Large intestine (tissue), 3 donors: ENCODE data around the gene HTR3D. TPM values are rescaled to one million over a fixed set of nuclear protein-coding genes. Genes with fewer than 3 reads are reported as not detected.
"Not testable (repeated sequence)": the region's sequence is repeated elsewhere in the genome, so short reads cannot be mapped to it uniquely, and the experiment has no call there.

Experiments
- DNase-seq, 2 donors: peaks; one replicate each; pipeline versions ENCODE4 v3.0.0 to v3.0.0-alpha.2; 2013
- H3K27ac ChIP-seq: one replicate; pipeline ENCODE4 v1.5.1; 2013; ENCODE audit warnings: low read length
- H3K27me3 ChIP-seq: 2 replicates; pipeline ENCODE4 v1.6.1; 2013; ENCODE audit warnings: low read length; ENCODE audit not compliant: control insufficient read depth, insufficient read depth
- H3K36me3 ChIP-seq: 2 replicates; pipeline ENCODE4 v1.6.1; 2013; ENCODE audit warnings: low read length; ENCODE audit not compliant: control insufficient read depth, insufficient read depth
- H3K4me1 ChIP-seq: one replicate; pipeline ENCODE4 v1.6.1; 2013; ENCODE audit warnings: low read length; ENCODE audit not compliant: control insufficient read depth, insufficient read depth
- H3K4me3 ChIP-seq: one replicate; pipeline ENCODE4 v1.5.1; 2013; ENCODE audit warnings: low read length
- H3K9me3 ChIP-seq: one replicate; pipeline ENCODE4 v1.6.1; 2013; ENCODE audit warnings: mild to moderate bottlenecking, low read depth, low read length, moderate library complexity; ENCODE audit not compliant: control insufficient read depth
- WGBS: methylation state at CpG from one replicate; pipeline ENCODE4 v1.1.5; 2013; ENCODE audit warnings: low lambda C conversion rate; ENCODE audit not compliant: insufficient coverage; 5-methylcytosine and 5-hydroxymethylcytosine counted together
- polyA plus RNA-seq: library from polyadenylated mRNA; unstranded; fragments of 120-200 nt; gene quantifications from one replicate; pipeline ENCODE4 v1.2.1, GENCODE V29; 2013

The HTR3D gene
- polyA plus RNA-seq, 1 donor = not detected

- Histone ChIP-seq H3K36me3 (no peaks in the 10 kb centered on the region), H3K9me3 (no peaks in the 10 kb centered on the region), H3K27me3 (peaks cover 2% of the 10 kb centered on the region), H3K4me3 (peak overlapping the region; percentile 78), H3K4me1 (peaks cover 3% of the 10 kb centered on the region), H3K27ac (peak overlapping the region; percentile 4)
- WGBS = no CpG with 5 or more reads among the region's 57 CpGs
- peak; percentile 58 to 65 for DNase-seq
These were observed 14.5 kb upstream of the HTR3D start for GRCh38 chr3:184016811-184017671.

GRCh38 chr3:184017672-184018423 is 13.7 kb upstream of the HTR3D start, which contains the start of gene ABCC5:
Gene ABCC5, minus strand, starts transcription at chr3:184017884. Its CDS starts 3,492 bp downstream, at chr3:184014392.
- Histone ChIP-seq H3K9me3 (no peaks in the 10 kb centered on the region), H3K4me1 (peaks cover 3% of the 10 kb centered on the region), H3K27ac (peak within 1 kb of the TSS; percentile 26), H3K4me3 (peak within 1 kb of the TSS; percentile 78), H3K36me3 (no peaks in the 10 kb centered on the region), H3K27me3 (peaks cover 2% of the 10 kb centered on the region)
- DNase-seq = peak; percentile 90 to 92
- WGBS = no CpG with 5 or more reads among the region's 55 CpGs

GRCh38 chr3:184018424-184018973 is 13.0 kb upstream of the HTR3D start:
- peaks cover 2% of the 10 kb centered on the region for H3K27me3 ChIP-seq
- WGBS = 93% methylated on average over 5 of the region's 21 CpGs
- DNase-seq = no peak

GRCh38 chr3:184022323-184022722 is 9.2 kb upstream of the HTR3D start:
- H3K4me3 ChIP-seq = no peak overlapping the region
- H3K9me3 ChIP-seq = no peaks in the 10 kb centered on the region
- WGBS = no CpG with 5 or more reads among the region's 7 CpGs
- H3K4me1 ChIP-seq = no peaks in the 10 kb centered on the region
- H3K36me3 ChIP-seq = no peaks in the 10 kb centered on the region
- peaks cover 8% of the 10 kb centered on the region for H3K27me3 ChIP-seq
- H3K27ac ChIP-seq = no peak overlapping the region
- no peak for DNase-seq

More at GRCh38 chr3:184018424-184018973, 13.0 kb upstream of the HTR3D start:
- H3K36me3 ChIP-seq = no peaks in the 10 kb centered on the region
- H3K9me3 ChIP-seq = no peaks in the 10 kb centered on the region
- peak overlapping the region; percentile 78 for H3K4me3 ChIP-seq
- H3K27ac ChIP-seq = peak overlapping the region; percentile 26
- peaks cover 3% of the 10 kb centered on the region for H3K4me1 ChIP-seq

- no CpG with 5 or more reads among the region's 5 CpGs for WGBS
- H3K27ac ChIP-seq, DNase-seq: not testable (repeated sequence)
These were observed 6.3 kb upstream of the HTR3D start for GRCh38 chr3:184025256-184025655.

GRCh38 chr3:184028275-184028890 is 3.2 kb upstream of the HTR3D start:
- not testable (repeated sequence) for H3K4me1 ChIP-seq, H3K27ac ChIP-seq, DNase-seq, H3K9me3 ChIP-seq, H3K27me3 ChIP-seq, H3K4me3 ChIP-seq, H3K36me3 ChIP-seq
- 75% methylated on average over 1 of the region's 1 CpG for WGBS

More at GRCh38 chr3:184025256-184025655, 6.3 kb upstream of the HTR3D start:
- not testable (repeated sequence) for H3K36me3 ChIP-seq, H3K4me1 ChIP-seq, H3K27me3 ChIP-seq, H3K9me3 ChIP-seq, H3K4me3 ChIP-seq

- no peaks in the 10 kb centered on the region for H3K9me3 ChIP-seq
- H3K4me1 ChIP-seq = no peaks in the 10 kb centered on the region
- no peaks in the 10 kb centered on the region for H3K36me3 ChIP-seq
- H3K4me3 ChIP-seq = no peak overlapping the region
- H3K27me3 ChIP-seq = peaks cover 6% of the 10 kb centered on the region
- no peak for DNase-seq
- no peak overlapping the region for H3K27ac ChIP-seq
- no CpG with 5 or more reads among the region's 2 CpGs for WGBS
These were observed 2.1 kb upstream of the HTR3D start for GRCh38 chr3:184029443-184029842.

- no peak overlapping the region for H3K4me3 ChIP-seq
- WGBS = no CpG with 5 or more reads among the region's 3 CpGs
- no peaks in the 10 kb centered on the region for H3K36me3 ChIP-seq
- H3K4me1 ChIP-seq = no peaks in the 10 kb centered on the region
- no peaks in the 10 kb centered on the region for H3K9me3 ChIP-seq
- DNase-seq = no peak
- H3K27me3 ChIP-seq = peaks cover 6% of the 10 kb centered on the region
- H3K27ac ChIP-seq = no peak overlapping the region
These were observed 1.0 kb upstream of the HTR3D start for GRCh38 chr3:184030536-184030935.

GRCh38 chr3:184037816-184038215 is 6.3 kb downstream of the HTR3D start:
- Histone ChIP-seq H3K27me3 (no peaks in the 10 kb centered on the region), H3K27ac (no peak overlapping the region), H3K9me3 (no peaks in the 10 kb centered on the region), H3K4me3 (no peak overlapping the region), H3K4me1 (no peaks in the 10 kb centered on the region), H3K36me3 (no peaks in the 10 kb centered on the region)
- 83% methylated on average over 1 of the region's 7 CpGs for WGBS
- no peak for DNase-seq

GRCh38 chr3:184038307-184038706 is 6.8 kb downstream of the HTR3D start:
- not testable (repeated sequence) for H3K27me3 ChIP-seq, H3K4me3 ChIP-seq, DNase-seq, H3K27ac ChIP-seq, H3K9me3 ChIP-seq, H3K4me1 ChIP-seq, H3K36me3 ChIP-seq
- WGBS = 75% methylated on average over 1 of the region's 9 CpGs
